SK-MEL-5 (cell line): ENCODE results near the gene AP4B1. TPM values are rescaled to one million over a fixed set of nuclear protein-coding genes. Genes with fewer than 3 reads are reported as not detected.
"Not testable (repeated sequence)": the region's sequence is repeated elsewhere in the genome, so short reads cannot be mapped to it uniquely, and the experiment has no call there.

Experiments used
- DNase-seq: peaks from one replicate; pipeline ENCODE4 v3.0.0-alpha.2; 2016; ENCODE audit warnings: low read depth, low spot score
- in situ Hi-C: cut with HindIII; loops from 2 replicates; pipeline ENCODE4 v1.10.0; 2016; ENCODE audit warnings: low sequenced_read_pairs, high pct_unique_total_duplicates, low pct_unique_long_range_greater_than_20kb
- total RNA-seq: library from RNA; depleted of rRNA; stranded (reverse); fragments of >200 nt; shearing (Covaris generic); gene quantifications from 2 replicates; pipeline ENCODE4 v1.2.3, GENCODE V29; 2014

The AP4B1 gene
- total RNA-seq, 1 experiment from 2014 or later: 4.7 TPM

DNA sequence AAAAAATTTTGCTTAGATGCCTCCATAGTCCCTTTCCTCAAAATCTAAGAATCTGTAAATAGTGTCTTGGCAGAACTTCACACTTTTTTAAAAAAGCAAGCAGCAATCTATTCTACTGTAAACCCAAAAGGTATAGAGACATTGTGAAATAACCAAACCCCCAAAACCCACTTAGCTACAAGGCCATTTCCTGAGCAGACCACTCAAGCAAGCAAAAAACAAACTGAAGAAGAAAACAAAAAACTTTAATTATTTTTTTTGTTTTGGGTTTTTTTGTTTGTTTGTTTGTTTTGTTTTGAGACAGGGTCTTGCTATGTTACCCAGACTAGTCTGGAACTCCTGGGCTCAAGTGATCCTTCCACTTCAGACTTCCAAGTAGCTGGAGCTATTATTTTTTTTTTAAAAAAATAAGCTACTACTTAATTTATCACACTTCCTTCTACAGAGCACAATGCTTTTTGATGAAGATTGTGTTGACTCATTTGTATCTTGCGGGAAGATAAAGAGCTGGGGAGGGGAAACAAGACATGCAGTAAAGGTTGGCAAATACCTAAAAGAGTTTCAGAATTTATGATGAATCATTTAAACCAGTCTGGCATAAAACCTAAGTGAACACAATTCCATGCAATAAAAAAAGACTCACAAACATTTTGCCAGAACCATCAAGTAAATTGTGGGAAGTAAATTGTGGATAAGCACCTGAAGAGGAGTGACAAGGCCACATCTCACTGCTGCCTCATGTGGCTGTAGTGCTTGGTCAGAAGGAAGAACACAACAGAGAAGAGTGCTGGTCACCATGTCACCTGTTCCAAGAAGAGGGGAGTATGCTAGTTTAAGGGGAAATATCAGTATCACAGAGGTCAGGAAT, 30.4 kb downstream of the AP4B1 start:
- DNase-seq: peak; percentile 18
- in situ Hi-C loops: no loop called here

DNA sequence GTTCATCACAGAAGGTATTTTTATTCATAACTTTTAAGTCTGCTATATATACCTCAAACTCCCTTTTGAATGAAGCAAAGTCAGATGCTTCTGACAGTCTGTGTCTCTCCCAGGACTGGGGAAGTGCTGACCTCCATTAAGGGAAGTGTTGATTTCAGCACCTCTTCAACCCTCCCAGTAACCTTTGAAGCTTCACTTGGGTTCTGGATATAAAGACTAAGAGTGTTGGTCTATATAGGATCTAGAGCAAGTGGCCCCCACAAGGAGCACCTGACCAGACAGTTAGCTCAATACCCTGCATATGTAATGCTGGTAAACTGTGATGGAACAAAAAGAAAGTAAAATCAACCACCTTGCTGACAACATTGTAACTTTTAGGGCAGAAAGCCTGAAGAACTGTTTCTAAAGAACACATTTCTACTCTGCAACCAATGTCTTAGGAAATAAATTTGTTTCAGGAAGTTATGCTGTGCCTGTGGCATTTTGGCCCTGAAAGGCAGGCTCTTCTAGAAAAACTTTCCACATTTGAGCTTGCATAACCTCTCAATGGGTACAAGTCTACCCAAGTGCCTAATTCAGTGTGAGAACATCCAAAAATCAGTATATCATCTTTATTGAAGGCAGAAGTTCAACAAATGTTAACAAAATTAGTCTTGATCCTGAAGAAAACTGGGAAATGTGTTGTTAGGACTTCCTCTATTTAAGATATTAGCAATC, 32.2 kb downstream of the AP4B1 start:
- no peak for DNase-seq
- in situ Hi-C loops: no loop called here

DNA sequence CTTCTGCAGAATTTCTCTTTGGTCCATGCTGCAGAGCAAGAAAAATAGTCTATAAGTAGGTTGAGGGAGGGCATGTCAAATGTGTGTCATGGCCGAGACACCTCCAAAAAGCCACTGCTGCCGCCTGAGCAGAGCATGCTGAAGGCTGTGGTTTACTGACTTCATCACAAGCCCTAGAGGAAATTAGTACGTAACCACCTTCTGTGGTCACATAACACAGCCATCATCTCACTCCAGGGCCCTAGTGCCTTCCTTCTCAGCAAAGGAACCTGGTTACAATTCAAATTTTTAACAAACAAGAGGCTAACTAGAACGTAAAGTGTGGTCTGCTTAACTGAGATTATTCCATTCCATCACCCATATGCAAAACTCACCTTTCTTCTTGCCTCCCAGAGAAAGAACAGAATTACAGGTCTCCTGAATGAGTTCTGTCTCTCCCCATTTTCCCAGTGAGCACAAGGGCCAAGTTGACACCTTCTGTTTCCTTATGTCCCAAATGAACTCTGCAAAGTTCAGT, 32.9 kb downstream of the AP4B1 start, which contains the start of gene PTPN22:
Gene PTPN22, minus strand, starts transcription at position 116 of the 517 bp plus-strand sequence.
- DNase-seq: no peak
- in situ Hi-C loops: no loop called here

DNA sequence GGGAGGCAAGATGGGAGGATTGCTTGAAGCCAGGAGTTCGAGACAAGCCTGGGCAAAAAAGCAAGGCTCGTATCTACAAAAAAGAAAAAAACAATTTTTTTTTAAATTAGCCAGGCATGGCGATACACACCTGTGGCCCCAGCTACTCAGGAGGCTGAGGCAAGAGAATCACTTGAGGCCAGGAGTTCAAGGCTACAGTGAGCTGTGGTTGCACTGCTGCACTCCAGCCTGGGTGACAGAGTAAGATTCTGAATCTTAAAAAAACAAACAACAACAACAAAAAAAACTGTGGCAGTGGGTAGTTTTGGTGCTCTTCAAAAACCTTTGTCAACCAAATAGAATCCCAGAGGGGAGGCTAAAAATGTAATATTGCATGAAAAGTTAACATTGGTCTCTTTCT, 33.8 kb downstream of the AP4B1 start:
- DNase-seq: no peak
- in situ Hi-C loops: no loop called here

DNA sequence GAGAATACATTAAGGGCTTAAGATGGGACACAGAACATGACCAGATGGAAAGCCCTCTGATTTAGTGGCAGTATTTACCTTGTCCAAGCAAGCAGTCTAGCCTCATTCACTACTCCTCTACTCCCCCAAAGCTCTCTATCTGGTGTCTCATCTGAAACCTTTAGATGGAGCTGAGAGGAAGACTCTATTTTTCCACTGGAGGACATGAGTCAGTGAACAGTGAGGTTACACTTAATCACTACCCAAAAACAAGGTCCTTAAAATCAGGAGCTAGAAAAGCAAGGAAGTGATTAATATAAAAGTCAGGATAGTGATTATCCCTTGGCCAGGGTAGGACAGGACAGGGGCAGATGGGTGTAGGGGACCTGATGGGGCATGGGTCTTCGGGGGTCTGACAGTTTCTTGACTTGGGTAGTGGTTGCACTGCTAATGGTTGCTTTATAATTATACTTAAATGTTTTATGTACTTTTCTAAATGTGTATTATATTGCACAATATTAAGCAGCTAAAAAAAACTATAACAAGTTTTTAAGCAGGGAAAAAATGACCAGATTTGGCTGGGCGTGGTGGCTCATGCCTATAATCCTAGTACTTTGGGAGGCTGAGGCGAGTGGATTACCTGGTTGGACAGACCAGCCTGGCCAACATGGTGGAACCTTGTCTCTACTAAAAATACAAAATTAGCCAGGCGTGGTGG, 36.1 kb downstream of the AP4B1 start:
- no peak for DNase-seq
- in situ Hi-C loops: no loop called here

DNA sequence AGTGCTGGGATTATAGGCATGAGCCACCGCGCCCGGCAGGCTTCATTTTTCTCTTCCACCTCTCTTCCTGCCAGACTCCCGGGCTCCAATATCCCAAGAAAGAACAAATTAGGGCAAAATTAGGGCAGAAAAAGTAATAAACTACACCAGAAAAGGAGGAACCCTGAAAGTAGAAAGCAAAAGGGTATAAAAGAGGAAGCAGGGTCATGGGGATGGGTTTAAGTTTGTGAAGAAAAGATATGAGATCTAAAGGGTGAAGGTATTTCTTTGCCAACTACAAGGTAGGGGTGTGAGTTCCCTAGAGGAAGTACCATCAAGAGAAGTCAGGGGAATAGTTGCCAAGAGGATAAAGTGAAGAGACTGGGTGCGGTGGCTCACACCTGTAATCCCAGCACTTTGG, 43.0 kb downstream of the AP4B1 start:
- DNase-seq: no peak
- in situ Hi-C loops: no loop called here

DNA sequence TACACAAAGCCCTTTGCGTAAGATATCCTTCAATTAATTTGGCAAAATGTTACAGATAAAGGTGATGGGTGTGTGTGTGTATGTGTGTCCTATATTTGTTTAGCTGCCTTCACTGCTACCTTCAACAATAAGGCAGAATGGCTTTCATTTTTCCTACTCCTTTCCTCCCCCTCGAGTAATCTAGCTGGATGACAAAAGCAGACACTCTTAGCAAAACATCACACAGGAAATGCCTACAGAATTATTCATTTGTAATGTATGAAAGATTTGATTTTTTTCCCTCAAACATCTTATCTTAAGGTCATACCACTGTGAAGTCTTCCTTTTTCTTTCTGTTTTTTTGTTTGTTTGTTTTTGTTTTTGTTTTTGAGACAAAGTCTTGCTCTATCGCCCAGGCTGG, 43.7 kb downstream of the AP4B1 start:
- in situ Hi-C loops: no loop called here
- peak; percentile 3 for DNase-seq

DNA sequence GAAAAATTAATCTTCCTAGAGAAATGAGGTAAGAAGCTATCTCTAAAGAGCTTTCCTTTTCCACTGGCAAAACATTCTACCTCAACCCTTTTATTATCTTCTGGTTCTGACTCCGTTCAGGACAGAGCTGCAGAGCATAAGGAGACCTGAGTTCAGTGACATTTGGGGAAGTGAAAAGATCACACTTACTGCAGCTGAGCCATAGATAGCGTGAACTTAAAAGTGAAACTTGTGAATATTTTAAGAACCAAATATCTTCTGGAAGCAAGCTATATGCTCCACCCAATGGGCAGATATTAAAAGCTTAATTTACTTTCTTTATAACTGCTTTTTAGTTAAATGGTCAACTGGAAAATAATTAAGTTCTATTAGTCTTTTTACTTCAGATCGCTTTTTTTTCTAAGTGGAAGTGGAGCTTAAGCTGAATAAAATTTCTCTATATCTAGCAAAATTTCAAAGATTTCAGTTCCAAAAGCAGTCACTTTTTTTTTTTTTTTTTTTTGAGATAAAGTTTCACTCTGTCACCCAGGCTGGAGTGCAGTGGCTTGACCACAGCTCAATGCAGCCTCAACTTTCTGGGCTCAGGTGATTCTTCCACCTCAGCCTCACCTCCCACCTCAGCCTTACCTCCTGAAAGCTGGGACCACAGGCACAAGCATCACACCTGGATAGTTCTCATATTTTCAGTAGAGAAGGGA, 45.0 kb downstream of the AP4B1 start:
- DNase-seq: no peak
- in situ Hi-C loops: no loop called here

DNA sequence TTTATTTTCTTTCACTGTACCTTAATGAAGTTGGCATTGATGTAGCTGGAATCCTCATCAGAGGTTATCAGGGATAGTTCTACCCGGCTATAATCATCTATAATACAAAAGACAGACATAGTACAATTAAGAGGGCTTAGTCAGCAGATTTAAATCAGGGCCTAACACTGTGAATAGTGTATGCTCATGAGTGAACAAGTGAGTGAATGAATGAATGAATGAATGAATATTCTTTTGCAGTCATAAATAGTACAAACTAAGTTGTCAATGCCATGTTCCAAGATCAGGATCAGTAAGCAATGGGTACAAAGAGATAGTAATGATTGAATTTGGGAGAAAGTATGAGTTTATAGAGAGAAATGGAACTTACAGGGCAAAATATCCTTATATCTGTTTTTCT, 45.6 kb downstream of the AP4B1 start:
- no peak for DNase-seq
- in situ Hi-C loops: no loop called here

DNA sequence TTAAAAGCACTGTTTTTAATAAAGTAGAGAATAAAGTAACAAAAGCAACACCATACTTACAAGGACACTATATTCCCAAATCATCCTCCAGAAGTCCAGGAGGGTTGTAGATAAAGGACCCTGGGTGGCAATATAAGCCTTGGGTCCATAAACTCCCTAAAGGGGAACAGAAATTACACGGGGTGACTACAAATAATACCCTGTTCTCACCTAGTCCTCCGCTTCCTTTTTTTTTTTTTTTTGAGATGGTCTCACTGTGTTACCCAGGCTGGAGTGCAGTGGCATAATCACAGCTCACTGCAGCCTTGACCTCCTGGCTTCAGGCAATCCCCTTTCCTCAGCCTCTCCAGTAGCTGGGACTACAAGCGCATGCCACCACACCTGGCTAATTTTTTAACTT, 46.2 kb downstream of the AP4B1 start:
- in situ Hi-C loops: no loop called here
- DNase-seq: no peak

DNA sequence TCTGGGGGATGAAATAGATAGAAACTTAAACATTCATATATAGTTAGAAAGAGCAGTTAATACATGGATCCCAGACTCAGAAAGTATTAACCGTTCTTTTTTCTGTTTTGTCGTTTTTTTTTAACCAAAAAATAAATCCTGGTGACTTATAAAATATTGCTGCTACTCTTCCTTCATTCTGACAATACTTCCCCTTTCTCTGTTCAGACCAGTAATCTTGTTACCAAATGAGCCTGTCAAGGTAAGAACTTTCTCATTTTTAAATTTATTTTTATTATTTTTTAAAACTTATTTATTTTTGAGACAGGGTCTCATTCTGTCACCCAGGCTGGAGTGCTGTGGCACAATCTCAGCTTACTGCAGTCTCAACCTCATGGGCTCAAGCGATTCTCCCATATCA, 46.8 kb downstream of the AP4B1 start:
- DNase-seq: no peak
- in situ Hi-C loops: no loop called here

DNA sequence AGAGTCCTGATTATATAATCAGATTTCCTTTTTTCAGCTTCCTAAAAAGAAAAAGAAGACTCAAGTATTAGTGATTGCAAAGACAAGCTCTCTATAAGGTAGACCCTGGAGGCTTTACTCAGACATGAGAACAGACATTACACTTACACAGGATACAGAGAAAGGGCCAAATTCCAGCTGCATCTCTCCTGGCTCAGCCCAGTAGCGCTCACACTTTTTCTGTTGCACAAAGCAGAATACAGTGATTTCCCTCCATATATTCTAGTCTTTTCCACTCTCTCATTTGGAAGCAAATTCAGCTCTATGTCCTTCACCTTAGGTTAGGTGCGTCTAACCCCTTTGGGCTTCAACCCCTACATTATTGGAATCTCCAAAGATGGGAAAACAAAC, 48.2 kb downstream of the AP4B1 start:
- in situ Hi-C loops: no loop called here
- DNase-seq: no peak

DNA sequence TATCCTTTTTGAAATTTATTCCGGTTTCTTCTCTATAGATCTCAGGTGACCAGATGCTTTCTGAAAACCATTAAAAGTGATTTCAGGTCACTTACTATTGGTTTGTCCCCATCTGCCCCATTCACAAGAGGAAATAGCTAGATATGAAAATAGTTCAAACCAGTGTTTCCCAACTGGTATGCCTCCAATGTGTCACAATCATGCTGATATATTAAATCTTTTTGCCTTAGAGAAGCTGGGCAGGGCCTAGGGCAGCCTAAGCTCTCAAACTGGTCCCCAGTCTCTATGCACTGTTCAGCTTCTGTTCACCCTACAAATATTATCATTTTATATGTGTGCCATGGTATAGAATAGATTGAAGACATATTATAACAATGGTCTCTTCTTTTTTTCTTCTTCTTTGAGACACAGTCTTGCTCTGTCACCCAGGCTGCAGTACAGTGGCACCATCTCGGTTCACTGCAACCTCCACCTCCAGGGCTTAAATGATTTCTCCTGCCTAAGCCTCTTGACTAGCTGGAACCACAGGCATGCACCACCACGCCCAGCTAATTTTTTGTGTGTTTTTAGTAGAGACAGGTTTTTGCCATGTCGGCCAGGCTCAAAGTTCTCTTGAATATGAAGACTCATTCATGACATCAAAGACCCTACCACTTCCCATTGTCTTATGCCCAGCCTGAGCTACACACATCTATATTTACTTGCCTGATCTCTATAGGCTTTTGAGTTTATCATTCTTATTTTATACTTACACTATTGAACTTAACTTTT, 48.8 kb downstream of the AP4B1 start:
- DNase-seq: no peak
- in situ Hi-C loops: no loop called here

DNA sequence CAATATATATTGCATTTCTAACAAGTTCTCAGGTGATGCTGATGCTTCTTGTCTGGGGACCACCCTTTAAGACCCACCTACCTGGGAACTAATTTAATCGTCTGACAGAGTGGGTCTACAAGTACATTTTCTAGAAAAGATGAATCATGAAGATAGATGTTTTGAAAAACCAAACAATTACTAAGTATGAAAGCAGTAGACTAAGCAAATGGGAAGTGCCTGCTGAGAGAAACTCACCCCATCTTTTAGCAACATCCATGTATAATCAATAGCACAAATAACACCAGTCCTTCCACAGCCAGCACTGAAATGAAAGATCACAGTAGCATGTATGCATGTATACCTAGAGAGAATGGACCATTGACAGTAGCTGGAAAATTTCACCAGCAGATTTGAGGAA, 50.4 kb downstream of the AP4B1 start:
- DNase-seq: no peak
- in situ Hi-C loops: no loop called here

DNA sequence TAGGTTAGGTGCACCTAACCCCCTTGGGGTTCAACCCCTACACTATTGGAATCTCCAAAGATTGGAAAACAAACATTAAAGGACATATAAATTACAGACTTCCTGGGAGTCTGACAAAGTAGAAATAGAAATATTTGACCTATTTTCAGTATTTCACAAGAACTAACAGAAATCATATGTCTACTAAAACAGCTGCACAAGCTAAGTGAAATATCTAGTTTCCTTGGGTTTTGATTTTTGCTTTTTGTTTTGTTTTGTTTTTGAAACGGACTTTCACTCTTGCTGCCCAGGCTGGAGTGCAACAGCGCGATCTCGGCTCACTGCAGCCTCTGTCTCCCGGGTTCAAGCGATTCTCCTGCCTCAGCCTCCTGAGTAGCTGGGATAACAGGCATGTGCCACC, 51.9 kb downstream of the AP4B1 start:
- DNase-seq, in situ Hi-C loops: not testable (repeated sequence)

DNA sequence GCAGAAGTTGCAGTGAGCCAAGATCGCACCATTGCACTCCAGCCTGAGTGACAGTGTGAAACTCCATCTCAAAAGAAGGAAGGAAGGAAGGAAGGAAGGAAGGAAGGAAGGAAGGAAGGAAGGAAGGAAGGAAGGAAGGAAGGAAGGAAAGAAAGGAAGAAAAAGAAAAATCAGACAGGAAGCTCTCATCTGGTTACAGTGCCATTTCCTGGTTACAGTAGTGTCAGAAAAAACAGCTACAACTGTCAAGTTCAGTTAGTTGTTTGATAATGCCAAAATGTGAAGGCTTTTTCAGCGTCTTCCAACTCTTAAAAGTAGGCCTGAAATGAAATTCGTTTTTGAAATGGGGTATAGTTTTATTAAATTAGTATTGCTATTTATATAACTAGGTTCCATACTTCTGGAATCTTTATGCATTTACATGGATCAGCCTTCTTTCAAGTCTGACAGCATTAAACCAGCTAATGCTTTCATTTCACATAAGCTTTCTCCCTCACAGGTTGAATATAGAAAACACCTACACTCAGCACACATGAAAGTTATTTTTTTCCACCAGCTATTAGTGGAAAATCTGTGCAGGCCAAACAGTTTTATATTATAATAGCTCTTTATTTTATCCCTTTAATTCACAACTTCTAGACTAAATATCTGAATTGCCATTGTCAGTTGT, 54.3 kb downstream of the AP4B1 start:
- DNase-seq: no peak
- in situ Hi-C loops: no loop called here

DNA sequence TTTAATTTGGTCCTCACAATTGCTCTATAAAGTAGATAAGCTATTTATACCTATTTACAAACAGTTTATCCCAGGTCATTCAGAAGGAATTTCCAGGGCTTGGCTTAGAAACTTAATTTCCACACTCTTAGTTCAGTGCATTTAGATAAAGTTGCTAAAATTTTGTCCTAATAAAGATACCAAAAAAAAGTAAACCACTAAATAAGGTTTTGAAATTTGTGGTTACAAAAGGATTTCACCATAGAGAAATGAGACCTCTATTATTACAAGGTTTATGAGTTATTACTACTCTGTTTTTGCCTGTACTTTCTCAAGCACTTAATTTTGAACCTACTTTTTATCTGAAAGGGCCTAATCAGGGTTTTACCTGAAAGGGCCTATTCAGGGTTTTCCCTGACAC, 55.5 kb downstream of the AP4B1 start:
- DNase-seq: no peak
- in situ Hi-C loops: no loop called here
